ENCODE results near the gene ZNF714. TPM values are rescaled to one million over a fixed set of nuclear protein-coding genes. Genes with fewer than 3 reads are reported as not detected.

The ZNF714 gene
- total RNA-seq, 1 donor from 2014 or later: 20.1 TPM

- H3K4me1 Mint-ChIP-seq (ENCODE audit: low read depth): no peaks in the 10 kb centered on the region
- H3K9me3 Mint-ChIP-seq: peaks cover 49% of the 10 kb centered on the region
- H3K27ac Mint-ChIP-seq: no peak overlapping the region
- no peaks in the 10 kb centered on the region for H3K27me3 Mint-ChIP-seq (ENCODE audit: low read depth)
- no peak overlapping the region for H3K4me3 Mint-ChIP-seq (ENCODE audit: low read depth)
- intact Hi-C loops (cut with micrococcal nuclease): no loop called here
- no peak for DNase-seq (ENCODE audit: low spot score)
- peaks cover 89% of the 10 kb centered on the region for H3K36me3 Mint-ChIP-seq (ENCODE audit: low read depth)
These were observed 27.1 kb downstream of the ZNF714 start for GRCh38 chr19:21109116-21109515.

- DNase-seq (ENCODE audit: low spot score): no peak
- H3K27ac Mint-ChIP-seq: no peak overlapping the region
- peaks cover 89% of the 10 kb centered on the region for H3K36me3 Mint-ChIP-seq (ENCODE audit: low read depth)
- no peak overlapping the region for H3K4me3 Mint-ChIP-seq (ENCODE audit: low read depth)
- H3K9me3 Mint-ChIP-seq: peaks cover 59% of the 10 kb centered on the region
- intact Hi-C loops (cut with micrococcal nuclease): no loop called here
- H3K27me3 Mint-ChIP-seq (ENCODE audit: low read depth): no peaks in the 10 kb centered on the region
- no peaks in the 10 kb centered on the region for H3K4me1 Mint-ChIP-seq (ENCODE audit: low read depth)
These were observed 28.2 kb downstream of the ZNF714 start for GRCh38 chr19:21110183-21110582.

GRCh38 chr19:21115430-21115829, 33.4 kb downstream of the ZNF714 start:
- H3K36me3 Mint-ChIP-seq (ENCODE audit: low read depth): peaks cover 91% of the 10 kb centered on the region
- no peak overlapping the region for H3K27ac Mint-ChIP-seq
- peaks cover 74% of the 10 kb centered on the region for H3K9me3 Mint-ChIP-seq
- H3K4me1 Mint-ChIP-seq (ENCODE audit: low read depth): no peaks in the 10 kb centered on the region
- intact Hi-C loops (cut with micrococcal nuclease): no loop called here
- H3K4me3 Mint-ChIP-seq (ENCODE audit: low read depth): no peak overlapping the region
- DNase-seq (ENCODE audit: low spot score): no peak
- no peaks in the 10 kb centered on the region for H3K27me3 Mint-ChIP-seq (ENCODE audit: low read depth)

- Mint-ChIP-seq H3K36me3 (ENCODE audit: low read depth) (peaks cover 81% of the 10 kb centered on the region), H3K9me3 (peaks cover 58% of the 10 kb centered on the region), H3K4me1 (ENCODE audit: low read depth) (no peaks in the 10 kb centered on the region), H3K4me3 (ENCODE audit: low read depth) (no peak overlapping the region), H3K27me3 (ENCODE audit: low read depth) (no peaks in the 10 kb centered on the region), H3K27ac (no peak overlapping the region)
- no peak for DNase-seq (ENCODE audit: low spot score)
- intact Hi-C loops (cut with micrococcal nuclease): no loop called here
These were observed 35.3 kb downstream of the ZNF714 start for GRCh38 chr19:21117041-21117907.

GRCh38 chr19:21126078-21126477, 44.1 kb downstream of the ZNF714 start:
- no peak for DNase-seq (ENCODE audit: low spot score)
- no peak overlapping the region for H3K27ac Mint-ChIP-seq
- peaks cover 35% of the 10 kb centered on the region for H3K9me3 Mint-ChIP-seq
- H3K4me3 Mint-ChIP-seq (ENCODE audit: low read depth): no peak overlapping the region
- intact Hi-C loops (cut with micrococcal nuclease): no loop called here
- H3K36me3 Mint-ChIP-seq (ENCODE audit: low read depth): peaks cover 29% of the 10 kb centered on the region
- no peaks in the 10 kb centered on the region for H3K27me3 Mint-ChIP-seq (ENCODE audit: low read depth)
- no peaks in the 10 kb centered on the region for H3K4me1 Mint-ChIP-seq (ENCODE audit: low read depth)

GRCh38 chr19:21127001-21127400, 45.0 kb downstream of the ZNF714 start:
- H3K4me1 Mint-ChIP-seq (ENCODE audit: low read depth): no peaks in the 10 kb centered on the region
- H3K36me3 Mint-ChIP-seq (ENCODE audit: low read depth): peaks cover 23% of the 10 kb centered on the region
- peaks cover 35% of the 10 kb centered on the region for H3K9me3 Mint-ChIP-seq
- intact Hi-C loops (cut with micrococcal nuclease): no loop called here
- no peaks in the 10 kb centered on the region for H3K27me3 Mint-ChIP-seq (ENCODE audit: low read depth)
- no peak for DNase-seq (ENCODE audit: low spot score)
- H3K4me3 Mint-ChIP-seq (ENCODE audit: low read depth): no peak overlapping the region
- no peak overlapping the region for H3K27ac Mint-ChIP-seq

GRCh38 chr19:21127898-21128297, 45.9 kb downstream of the ZNF714 start:
- no peak overlapping the region for H3K27ac Mint-ChIP-seq
- no peaks in the 10 kb centered on the region for H3K27me3 Mint-ChIP-seq (ENCODE audit: low read depth)
- no peak overlapping the region for H3K4me3 Mint-ChIP-seq (ENCODE audit: low read depth)
- H3K36me3 Mint-ChIP-seq (ENCODE audit: low read depth): peaks cover 16% of the 10 kb centered on the region
- H3K4me1 Mint-ChIP-seq (ENCODE audit: low read depth): no peaks in the 10 kb centered on the region
- intact Hi-C loops (cut with micrococcal nuclease): no loop called here
- peaks cover 29% of the 10 kb centered on the region for H3K9me3 Mint-ChIP-seq
- DNase-seq (ENCODE audit: low spot score): no peak

- no peak overlapping the region for H3K4me3 Mint-ChIP-seq (ENCODE audit: low read depth)
- H3K36me3 Mint-ChIP-seq (ENCODE audit: low read depth): peaks cover 16% of the 10 kb centered on the region
- no peaks in the 10 kb centered on the region for H3K4me1 Mint-ChIP-seq (ENCODE audit: low read depth)
- peaks cover 41% of the 10 kb centered on the region for H3K9me3 Mint-ChIP-seq
- intact Hi-C loops (cut with micrococcal nuclease): no loop called here
- H3K27me3 Mint-ChIP-seq (ENCODE audit: low read depth): no peaks in the 10 kb centered on the region
- no peak for DNase-seq (ENCODE audit: low spot score)
- no peak overlapping the region for H3K27ac Mint-ChIP-seq
These were observed 47.1 kb downstream of the ZNF714 start for GRCh38 chr19:21128901-21129698.

GRCh38 chr19:21130097-21130775, 48.2 kb downstream of the ZNF714 start:
- Mint-ChIP-seq H3K9me3 (peaks cover 48% of the 10 kb centered on the region), H3K27me3 (ENCODE audit: low read depth) (no peaks in the 10 kb centered on the region), H3K27ac (no peak overlapping the region), H3K36me3 (ENCODE audit: low read depth) (peaks cover 15% of the 10 kb centered on the region), H3K4me3 (ENCODE audit: low read depth) (no peak overlapping the region), H3K4me1 (ENCODE audit: low read depth) (peaks cover 2% of the 10 kb centered on the region)
- no peak for DNase-seq (ENCODE audit: low spot score)
- intact Hi-C loops (cut with micrococcal nuclease): no loop called here

GRCh38 chr19:21133633-21134032, 51.6 kb downstream of the ZNF714 start:
- Mint-ChIP-seq H3K27ac (no peak overlapping the region), H3K9me3 (peaks cover 35% of the 10 kb centered on the region)
- intact Hi-C loops (cut with micrococcal nuclease): no loop called here

GRCh38 chr19:21134934-21135366, 52.9 kb downstream of the ZNF714 start:
- no peak for DNase-seq (ENCODE audit: low spot score)
- Mint-ChIP-seq H3K4me3 (ENCODE audit: low read depth) (no peak overlapping the region), H3K9me3 (peaks cover 32% of the 10 kb centered on the region), H3K27me3 (ENCODE audit: low read depth) (no peaks in the 10 kb centered on the region), H3K27ac (no peak overlapping the region), H3K36me3 (ENCODE audit: low read depth) (no peaks in the 10 kb centered on the region), H3K4me1 (ENCODE audit: low read depth) (peaks cover 2% of the 10 kb centered on the region)
- intact Hi-C loops (cut with micrococcal nuclease): no loop called here

More at GRCh38 chr19:21133633-21134032, 51.6 kb downstream of the ZNF714 start:
- Mint-ChIP-seq H3K4me1 (ENCODE audit: low read depth) (peaks cover 2% of the 10 kb centered on the region), H3K36me3 (ENCODE audit: low read depth) (no peaks in the 10 kb centered on the region), H3K4me3 (ENCODE audit: low read depth) (no peak overlapping the region), H3K27me3 (ENCODE audit: low read depth) (no peaks in the 10 kb centered on the region)
- DNase-seq (ENCODE audit: low spot score): no peak

GRCh38 chr19:21135433-21135832, 53.4 kb downstream of the ZNF714 start:
- Mint-ChIP-seq H3K4me3 (ENCODE audit: low read depth) (no peak overlapping the region), H3K9me3 (peaks cover 27% of the 10 kb centered on the region), H3K4me1 (ENCODE audit: low read depth) (peaks cover 2% of the 10 kb centered on the region), H3K36me3 (ENCODE audit: low read depth) (no peaks in the 10 kb centered on the region), H3K27me3 (ENCODE audit: low read depth) (no peaks in the 10 kb centered on the region), H3K27ac (no peak overlapping the region)
- DNase-seq (ENCODE audit: low spot score): no peak
- intact Hi-C loops (cut with micrococcal nuclease): no loop called here

All from activated T-helper 2 cell treated with anti-CD3 and anti-CD28 coated beads, Interferon-gamma antibody, Interleukin-2, Interleukin-4, amounts not matched to agents 10 μg/mL and 5 μg/mL and 100 μg/mL, durations not matched to agents 14 hours and 24 hours and 36 hours (primary cell).